Measurements from ENCODE around the gene NXPH4.

Gene NXPH4

GRCh38 chr12:57220770-57221168 lies 4.2 kb downstream of the NXPH4 start:
- TF ChIP-seq USF1 (IDR thresholded peaks at IDR 0.05) (no peak), TCF12 (IDR thresholded peaks at IDR 0.05; ENCODE audit: low read depth) (no peak), FOXM1 (IDR thresholded peaks at IDR 0.05; ENCODE audit: borderline replicate concordance, low read depth) (no peak), CREB1 (IDR thresholded peaks at IDR 0.05; ENCODE audit: low read depth) (no peak), NFIC (IDR thresholded peaks at IDR 0.05) (no peak), YY1 (IDR thresholded peaks at IDR 0.05; ENCODE audit: low read depth) (no peak), ZBTB7A (IDR thresholded peaks at IDR 0.05; ENCODE audit: low read depth) (no peak), EGR1 (IDR thresholded peaks at IDR 0.05) (no peak), TAF1 (IDR thresholded peaks at IDR 0.05; ENCODE audit: low read depth) (no peak), MAX (IDR thresholded peaks at IDR 0.05) (no peak), TEAD4 (IDR thresholded peaks at IDR 0.05) (no peak), CEBPB (IDR thresholded peaks at IDR 0.05) (no peak), EP300 (IDR thresholded peaks at IDR 0.05; ENCODE audit: borderline replicate concordance) (no peak), REST (IDR thresholded peaks at IDR 0.05; ENCODE audit: low read depth) (no peak), RAD21 (IDR thresholded peaks at IDR 0.05; ENCODE audit: low read depth) (no peak)

GRCh38 chr12:57221169-57221917 lies 4.7 kb downstream of the NXPH4 start:
- TF ChIP-seq CEBPB (IDR thresholded peaks at IDR 0.05), result no peak
- TF ChIP-seq TEAD4 (IDR thresholded peaks at IDR 0.05), result no peak
- TF ChIP-seq USF1 (IDR thresholded peaks at IDR 0.05), result no peak
- no peak for TF ChIP-seq FOXM1 (IDR thresholded peaks at IDR 0.05; ENCODE audit: borderline replicate concordance, low read depth)

GRCh38 chr12:57222286-57223190 lies 5.9 kb downstream of the NXPH4 start:
- no peak for TF ChIP-seq REST (IDR thresholded peaks at IDR 0.05; ENCODE audit: low read depth)
- TF ChIP-seq NFIC (IDR thresholded peaks at IDR 0.05), result no peak
- no peak for TF ChIP-seq EP300 (IDR thresholded peaks at IDR 0.05; ENCODE audit: borderline replicate concordance)
- no peak for TF ChIP-seq RAD21 (IDR thresholded peaks at IDR 0.05; ENCODE audit: low read depth)
- TF ChIP-seq MAX (IDR thresholded peaks at IDR 0.05), result no peak
- TF ChIP-seq TCF12 (IDR thresholded peaks at IDR 0.05; ENCODE audit: low read depth), result no peak
- TF ChIP-seq TAF1 (IDR thresholded peaks at IDR 0.05; ENCODE audit: low read depth), result no peak
- no peak for TF ChIP-seq YY1 (IDR thresholded peaks at IDR 0.05; ENCODE audit: low read depth)
- TF ChIP-seq USF1 (IDR thresholded peaks at IDR 0.05), result no peak
- no peak for TF ChIP-seq CEBPB (IDR thresholded peaks at IDR 0.05)
- no peak for TF ChIP-seq ZBTB7A (IDR thresholded peaks at IDR 0.05; ENCODE audit: low read depth)
- no peak for TF ChIP-seq FOXM1 (IDR thresholded peaks at IDR 0.05; ENCODE audit: borderline replicate concordance, low read depth)
- TF ChIP-seq EGR1 (IDR thresholded peaks at IDR 0.05), result no peak
- TF ChIP-seq CREB1 (IDR thresholded peaks at IDR 0.05; ENCODE audit: low read depth), result no peak
- TF ChIP-seq TEAD4 (IDR thresholded peaks at IDR 0.05), result no peak

- TF ChIP-seq RAD21 (IDR thresholded peaks at IDR 0.05; ENCODE audit: low read depth), result no peak
- no peak for TF ChIP-seq USF1 (IDR thresholded peaks at IDR 0.05)
- no peak for TF ChIP-seq TAF1 (IDR thresholded peaks at IDR 0.05; ENCODE audit: low read depth)
- no peak for TF ChIP-seq NFIC (IDR thresholded peaks at IDR 0.05)
- TF ChIP-seq EGR1 (IDR thresholded peaks at IDR 0.05), result no peak
- TF ChIP-seq ZBTB7A (IDR thresholded peaks at IDR 0.05; ENCODE audit: low read depth), result no peak
- no peak for TF ChIP-seq EP300 (IDR thresholded peaks at IDR 0.05; ENCODE audit: borderline replicate concordance)
- no peak for TF ChIP-seq YY1 (IDR thresholded peaks at IDR 0.05; ENCODE audit: low read depth)
- no peak for TF ChIP-seq TCF12 (IDR thresholded peaks at IDR 0.05; ENCODE audit: low read depth)
- TF ChIP-seq CREB1 (IDR thresholded peaks at IDR 0.05; ENCODE audit: low read depth), result no peak
- TF ChIP-seq CEBPB (IDR thresholded peaks at IDR 0.05), result no peak
- TF ChIP-seq TEAD4 (IDR thresholded peaks at IDR 0.05), result no peak
- TF ChIP-seq FOXM1 (IDR thresholded peaks at IDR 0.05; ENCODE audit: borderline replicate concordance, low read depth), result no peak
- no peak for TF ChIP-seq MAX (IDR thresholded peaks at IDR 0.05)
Observed at GRCh38 chr12:57223191-57224165, 6.9 kb downstream of the NXPH4 start.
